GM19324 (cell line): ENCODE measurements around the gene EXOSC9.

Source experiments
- ATAC-seq: cut with Tn5 transposase; IDR thresholded peaks from one replicate; pipeline ENCODE4 v1.9.1; 2021; ENCODE audit warnings: mild to moderate bottlenecking, moderate library complexity; ENCODE audit not compliant: unreplicated experiment, low FRiP score

EXOSC9 gene

DNA sequence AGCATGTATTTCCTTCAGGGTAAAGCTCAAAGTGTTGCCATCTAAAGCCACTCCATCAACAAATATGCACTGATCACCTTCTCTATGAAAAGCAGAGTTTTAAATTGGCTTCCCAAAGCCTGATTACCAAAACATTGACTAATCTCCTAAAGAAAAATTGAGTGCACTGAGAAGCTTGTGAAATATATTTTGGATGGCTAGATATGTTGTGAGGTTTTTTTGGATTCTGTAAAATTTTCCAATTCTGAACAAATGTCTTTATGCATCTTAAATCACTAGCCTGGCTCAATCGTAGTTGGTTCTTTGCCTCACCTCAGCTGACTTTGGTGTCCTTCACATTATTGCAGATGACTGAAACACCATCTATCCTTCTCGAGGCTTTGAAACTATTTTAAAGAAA is 14.9 kb upstream of the EXOSC9 start:
- no peak for ATAC-seq

DNA sequence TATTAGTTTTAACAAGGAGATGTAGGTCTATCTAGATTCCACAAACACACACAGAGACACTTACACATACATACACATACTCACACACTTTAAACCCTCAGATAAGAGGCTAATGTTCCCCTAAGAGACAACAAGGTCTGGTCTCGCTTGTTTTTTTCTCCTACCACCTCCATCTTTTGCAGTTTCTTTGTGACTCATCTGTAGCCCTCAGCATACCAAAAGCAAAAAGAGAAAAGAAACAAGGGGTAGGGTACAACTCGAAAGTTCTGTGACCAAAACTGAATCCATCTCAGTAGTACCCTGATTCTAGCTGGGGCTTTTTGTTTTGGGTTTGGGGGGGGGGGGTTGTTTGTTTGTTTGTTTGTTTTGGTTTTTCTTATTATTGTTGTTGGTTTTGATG is 12.2 kb upstream of the EXOSC9 start:
- ATAC-seq = no peak

DNA sequence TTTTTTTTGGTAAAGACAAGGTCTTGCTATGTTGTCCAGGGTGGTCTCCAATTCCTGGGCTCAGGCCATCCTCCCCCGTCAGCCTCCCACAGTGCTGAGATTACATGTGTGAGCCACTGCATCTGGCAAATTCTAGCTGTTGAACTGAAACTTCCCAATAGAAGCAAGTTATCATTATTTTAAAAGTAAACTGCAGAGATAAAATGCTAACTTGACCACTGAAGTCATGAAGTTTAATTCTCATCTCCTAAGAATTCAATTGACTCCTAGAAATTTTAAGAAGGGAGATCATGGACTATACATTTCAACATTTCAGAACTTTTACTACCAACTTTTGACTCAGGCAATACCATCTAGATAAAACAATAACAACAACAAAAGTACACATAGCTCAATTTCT is 11.7 kb upstream of the EXOSC9 start:
- ATAC-seq = no peak

DNA sequence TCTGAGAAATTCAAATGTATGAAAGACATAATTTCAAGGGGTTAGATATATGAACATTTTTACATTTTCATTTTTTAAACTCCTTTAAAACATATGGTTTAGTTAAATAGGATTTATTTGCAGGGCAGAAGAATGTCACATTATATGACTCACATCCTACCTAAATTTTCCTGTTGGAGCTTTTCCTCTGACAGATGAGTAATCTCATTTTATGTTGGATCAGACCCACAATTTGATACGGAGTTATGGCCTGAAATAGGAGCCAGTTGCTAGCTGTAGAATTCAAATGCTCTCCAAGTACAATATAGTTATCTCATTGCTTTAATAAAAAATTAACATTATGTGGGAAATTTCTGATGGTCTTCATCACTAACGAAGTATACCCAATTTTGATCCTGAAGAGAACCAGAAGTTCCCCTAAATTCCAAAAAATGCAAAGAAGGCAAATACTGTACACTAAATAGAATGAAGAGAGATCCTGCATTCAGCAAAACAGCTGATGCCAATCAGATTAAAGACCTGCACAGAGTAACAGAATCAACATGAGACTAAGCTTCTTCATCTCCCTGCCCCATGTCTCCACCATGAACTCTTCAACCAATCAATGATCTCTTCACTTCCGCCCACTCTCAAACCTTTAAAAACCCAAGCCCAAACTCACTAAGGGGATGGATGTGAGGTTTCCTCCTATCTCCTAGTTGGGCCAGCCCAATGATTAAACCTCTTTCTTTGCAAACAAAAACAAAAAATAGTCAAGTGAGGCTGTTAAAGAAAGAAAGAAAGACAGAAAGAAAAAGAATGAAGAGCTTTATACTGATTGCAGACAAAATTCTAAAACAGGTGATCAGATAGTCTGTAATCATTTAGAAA is 10.9 kb upstream of the EXOSC9 start:
- ATAC-seq = no peak

DNA sequence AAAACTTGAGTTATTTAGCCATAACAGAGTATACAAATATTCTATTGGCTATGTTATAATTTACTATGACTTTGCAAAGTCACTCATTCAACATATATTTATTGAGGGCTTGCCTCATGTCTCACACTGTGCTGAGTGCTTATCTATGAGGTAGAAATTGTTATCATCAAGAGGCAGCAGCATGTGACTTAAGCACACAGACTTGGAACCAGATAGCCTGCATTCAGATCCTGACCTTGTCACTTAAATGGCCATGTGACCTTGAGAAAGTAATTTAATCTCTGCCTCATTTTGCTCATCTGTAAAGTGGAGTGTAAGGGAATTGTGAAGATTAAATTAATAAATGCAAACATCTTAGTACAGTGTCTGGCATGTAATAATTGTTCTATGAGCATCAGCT is 10.1 kb upstream of the EXOSC9 start:
- ATAC-seq = no peak

DNA sequence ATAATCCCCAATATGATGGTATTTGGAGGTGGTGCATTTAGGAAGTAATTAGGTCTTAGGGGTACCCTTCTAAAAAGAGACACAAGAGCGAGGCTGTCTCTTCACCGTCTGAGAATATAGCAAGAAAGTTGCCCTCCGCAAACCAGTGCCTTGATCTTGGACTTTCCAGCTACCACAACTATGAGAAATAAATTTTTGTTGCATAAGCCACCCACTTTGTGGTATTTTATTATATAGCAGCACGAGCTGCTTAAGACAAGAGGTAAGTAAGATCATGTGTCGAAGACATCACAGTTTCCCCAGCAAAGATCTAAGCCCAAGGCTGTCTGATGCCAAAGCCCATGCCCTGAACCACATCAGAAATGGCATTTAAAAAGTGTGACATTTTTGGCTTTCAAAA is 9.6 kb upstream of the EXOSC9 start:
- no peak for ATAC-seq

DNA sequence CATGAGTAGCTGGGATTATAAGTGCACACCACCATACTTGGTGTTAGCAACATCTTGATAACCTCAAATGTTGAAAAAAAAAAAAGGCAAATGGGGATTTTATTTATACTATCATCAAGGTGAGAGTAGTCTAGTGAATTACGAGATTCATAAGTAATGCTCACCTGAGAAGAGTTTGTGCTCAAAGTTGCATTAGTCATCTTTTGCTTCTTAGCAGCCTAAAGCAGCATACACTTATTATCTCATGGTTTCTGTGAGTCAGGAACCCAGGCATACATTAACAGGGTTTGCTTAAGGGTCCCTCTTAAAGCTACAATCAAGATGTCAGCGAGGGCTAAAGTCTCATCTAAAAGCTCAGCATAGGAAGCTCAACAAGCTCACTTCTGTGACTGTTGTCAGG is 8.2 kb upstream of the EXOSC9 start:
- ATAC-seq = no peak

DNA sequence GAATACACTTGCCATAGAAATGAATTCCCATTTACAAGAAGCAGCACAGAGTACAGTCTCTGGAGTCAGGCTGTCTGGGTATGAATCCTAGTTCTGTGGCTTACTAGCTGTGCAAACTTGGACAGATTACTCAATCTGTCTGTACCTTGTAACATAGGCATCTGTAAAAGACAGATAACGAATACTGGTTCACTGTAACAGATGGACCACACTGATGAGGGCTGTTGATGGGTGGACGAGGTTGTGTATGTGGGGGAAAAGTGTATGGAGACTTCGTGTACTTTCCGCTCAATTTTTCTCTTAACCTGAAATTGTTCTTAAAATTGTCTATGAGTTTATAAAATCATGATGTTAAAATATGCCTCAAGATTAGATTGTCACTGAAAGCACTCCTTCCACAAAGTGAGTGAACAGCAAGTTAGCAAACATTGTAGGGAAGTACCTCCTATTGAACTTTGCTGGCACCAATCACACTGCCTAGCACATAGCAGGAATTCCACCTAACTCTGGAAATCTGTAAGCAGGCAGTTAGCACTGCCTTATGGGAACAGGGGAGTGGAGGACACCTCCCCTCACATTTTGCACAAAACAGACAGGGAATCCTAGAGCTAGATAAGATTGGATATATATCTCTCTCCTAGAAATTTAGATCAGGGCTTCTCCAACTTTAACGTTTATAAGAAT is 6.5 kb upstream of the EXOSC9 start:
- ATAC-seq = no peak

DNA sequence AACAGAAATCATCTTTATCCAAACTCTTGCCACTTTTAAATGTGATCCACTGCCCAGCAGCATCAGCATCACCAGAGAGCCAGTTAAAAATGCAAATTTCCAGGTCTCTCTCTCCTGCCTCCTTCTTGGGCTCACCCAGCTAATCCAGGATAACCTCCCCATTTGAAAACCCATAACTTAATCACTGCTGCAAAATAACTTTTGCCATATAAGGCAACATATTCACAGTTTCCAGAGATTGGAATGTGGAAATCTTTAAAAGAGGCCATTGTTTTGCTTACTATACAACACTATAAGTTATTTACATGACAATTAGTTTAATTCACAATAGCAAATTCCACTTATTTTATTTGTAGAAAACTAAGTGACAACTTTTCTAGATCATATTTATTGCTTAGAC is 4.8 kb upstream of the EXOSC9 start:
- no peak for ATAC-seq

DNA sequence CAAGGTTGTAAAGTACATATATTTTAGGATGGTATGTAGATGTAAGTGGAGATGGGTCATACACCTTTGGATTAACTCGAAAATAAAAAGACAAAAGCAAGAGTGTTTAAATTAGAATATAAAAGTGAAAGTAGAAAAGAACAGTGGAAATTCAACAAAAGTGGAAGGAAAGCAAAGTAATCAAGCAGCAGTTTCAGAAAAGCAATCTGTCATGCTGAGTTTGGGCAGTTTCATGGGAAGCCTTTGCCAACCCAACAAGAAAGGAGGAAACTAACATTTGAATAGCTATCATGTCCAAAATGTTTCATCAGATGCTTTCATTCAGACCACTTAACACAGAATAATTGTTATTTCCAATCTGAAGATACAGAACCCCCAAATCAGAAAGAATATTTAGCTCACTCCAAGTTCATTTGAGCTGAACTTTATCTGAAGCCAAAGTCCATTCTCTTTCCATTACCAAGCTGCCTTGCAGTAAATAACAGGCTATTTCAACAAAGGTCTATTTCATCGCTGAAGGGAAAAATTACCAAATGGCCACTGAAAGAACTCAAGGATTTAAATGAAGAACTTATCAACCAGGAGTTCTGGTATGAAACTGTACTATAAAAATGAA is 1.8 kb upstream of the EXOSC9 start:
- no peak for ATAC-seq

DNA sequence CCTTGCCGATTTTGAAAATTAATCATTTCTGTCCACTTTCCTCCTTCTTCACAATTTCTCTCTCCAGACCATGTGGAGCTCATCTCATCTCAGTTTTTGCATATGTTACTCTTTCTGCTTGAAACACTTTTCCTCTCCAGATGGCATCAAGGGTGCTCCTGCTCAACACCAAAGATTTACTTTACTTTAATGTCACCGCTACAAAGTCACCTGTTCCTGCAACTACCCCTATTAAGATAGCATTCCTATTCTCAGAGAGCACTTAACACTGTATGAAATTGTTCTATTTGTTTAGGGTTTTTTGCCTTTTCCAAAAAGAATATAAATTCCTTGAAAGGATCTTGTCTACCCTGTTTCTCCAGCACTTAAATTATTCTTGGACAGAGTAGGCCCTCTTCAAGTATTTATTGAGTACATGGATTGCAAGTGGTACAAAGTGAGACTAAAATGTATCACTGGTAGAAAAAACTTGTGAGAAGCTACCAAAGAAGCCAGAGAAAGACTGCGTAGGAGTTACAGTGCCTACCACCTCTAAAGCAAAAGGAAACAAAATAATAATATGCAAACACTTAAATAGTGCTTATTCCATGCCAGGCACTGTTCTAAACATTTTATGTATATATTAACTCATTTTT is 1.1 kb upstream of the EXOSC9 start:
- no peak for ATAC-seq

DNA sequence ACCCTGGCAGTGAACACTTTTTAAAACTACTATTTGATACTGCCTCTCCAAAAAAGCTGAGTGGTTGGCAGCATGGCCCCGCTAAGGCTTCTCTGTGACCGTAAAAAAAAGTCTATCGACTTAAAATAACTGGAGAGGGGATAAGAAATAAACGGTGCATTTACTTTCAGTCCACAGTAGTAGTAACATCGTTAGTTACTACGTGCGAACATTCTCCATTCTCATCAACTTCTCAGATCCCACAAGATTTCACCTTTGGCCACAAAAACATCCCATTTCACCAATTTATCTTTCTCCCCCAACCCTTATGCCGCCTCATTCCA is 524 bp upstream of the EXOSC9 start:
- ATAC-seq = peak; percentile 37

DNA sequence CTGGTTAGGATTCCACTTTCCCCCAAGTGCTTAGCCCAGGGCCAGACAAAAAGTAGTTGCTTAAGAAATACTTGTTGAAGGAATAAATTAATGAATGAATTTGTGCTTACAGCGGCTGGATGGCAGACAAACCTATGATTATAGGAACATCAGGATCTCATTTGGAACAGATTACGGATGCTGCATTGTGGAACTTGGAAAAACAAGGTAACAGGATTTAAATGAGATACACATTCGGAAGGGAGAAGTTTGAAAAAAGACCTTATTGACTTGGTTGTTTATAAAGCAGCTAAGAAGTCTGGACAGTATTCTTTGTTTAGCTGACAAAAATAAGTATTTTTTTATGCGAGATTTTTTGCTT is 572 bp downstream of the EXOSC9 start:
- no peak for ATAC-seq

DNA sequence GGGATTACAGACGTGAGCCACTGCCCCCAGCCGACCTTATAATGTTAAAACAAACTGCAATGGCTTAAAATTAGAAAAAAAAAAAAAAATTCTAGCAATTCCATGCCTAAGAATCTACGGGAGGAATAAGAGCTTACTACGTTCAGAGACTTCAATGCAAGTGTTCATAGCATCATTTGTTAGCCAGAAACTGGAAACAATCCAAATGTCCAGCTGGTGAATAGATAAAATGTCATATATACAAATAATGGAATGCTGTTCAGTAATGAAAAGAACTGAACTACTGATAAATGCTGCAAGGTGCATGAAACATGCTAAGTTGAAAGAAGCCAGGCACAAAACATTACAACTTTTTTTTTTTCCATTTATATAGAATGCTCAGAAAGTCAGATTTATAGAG is 5.3 kb downstream of the EXOSC9 start:
- ATAC-seq = no peak

DNA sequence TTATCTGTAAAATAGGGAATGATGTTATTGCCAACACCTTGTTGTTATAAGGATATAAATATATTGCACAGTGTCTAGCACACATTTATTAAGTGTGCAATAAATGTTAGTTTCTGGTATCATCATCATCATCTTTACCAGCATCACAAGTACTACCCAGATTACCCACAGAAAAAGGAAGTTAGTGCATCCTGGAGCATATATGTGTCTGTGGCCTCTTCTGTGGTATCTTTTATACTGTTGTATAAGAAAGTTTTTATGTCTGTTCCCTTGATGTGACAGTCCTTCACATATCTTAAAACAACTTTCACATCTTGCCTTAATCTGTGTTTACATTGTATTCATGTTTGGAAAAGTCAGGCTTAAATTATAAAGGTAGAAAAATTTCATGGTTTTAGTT is 10.0 kb downstream of the EXOSC9 start:
- no peak for ATAC-seq

DNA sequence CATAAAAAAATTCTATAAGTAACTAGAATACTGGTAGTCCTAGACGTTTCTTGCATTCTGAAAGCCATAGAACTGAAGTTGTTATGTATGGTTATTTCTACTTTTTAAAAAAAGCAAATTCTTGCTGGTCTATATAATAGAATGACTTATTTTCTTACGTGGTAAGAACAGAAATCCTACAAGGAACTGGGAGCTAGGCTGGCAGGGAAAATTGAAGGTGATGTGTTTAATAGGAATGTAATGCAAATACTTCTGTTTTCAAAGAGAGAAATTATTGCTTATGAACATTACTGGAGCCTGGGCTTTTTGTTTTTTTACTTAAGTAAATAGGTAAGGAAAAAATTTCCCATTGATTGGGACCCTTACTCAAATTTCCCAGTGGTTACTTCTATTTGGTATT is 13.6 kb downstream of the EXOSC9 start:
- no peak for ATAC-seq

DNA sequence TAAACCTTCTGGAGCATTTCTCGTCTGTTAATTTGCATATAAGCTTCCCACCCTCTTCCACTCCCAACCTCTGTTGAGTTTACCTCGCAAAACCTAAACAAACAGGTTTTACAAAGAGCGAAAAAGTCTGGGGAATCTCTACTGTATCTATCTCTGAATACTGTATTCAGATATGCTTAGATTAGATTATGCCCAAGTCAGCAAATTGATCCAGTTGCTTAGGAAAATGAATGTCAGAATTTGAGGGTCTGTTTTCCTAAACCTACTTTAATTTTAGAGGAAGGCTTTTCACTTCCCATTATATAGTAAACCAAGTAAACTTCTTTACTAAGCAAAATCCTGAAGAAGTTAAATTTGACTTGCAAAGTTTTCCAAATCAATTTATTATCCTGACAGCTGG is 15.9 kb downstream of the EXOSC9 start:
- ATAC-seq = no peak

DNA sequence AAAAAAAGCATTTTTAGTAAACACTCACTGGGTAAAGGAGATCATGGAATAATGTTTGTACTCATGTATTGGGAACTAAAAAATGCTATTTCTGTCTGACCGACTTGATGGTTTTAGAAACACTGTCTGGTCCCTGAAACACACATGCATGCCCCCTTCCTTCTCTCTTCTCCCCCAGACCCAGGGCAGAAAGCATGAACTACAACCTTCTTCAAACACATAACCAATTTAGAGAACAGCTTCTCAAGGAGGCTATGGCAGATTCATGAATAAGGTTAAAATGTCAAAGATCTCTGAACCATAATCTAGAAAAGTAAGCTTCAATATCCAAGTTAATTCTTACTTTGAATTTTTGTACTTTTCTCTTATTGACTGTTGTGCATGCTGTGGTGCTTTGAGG is 16.6 kb downstream of the EXOSC9 start:
- ATAC-seq = no peak

DNA sequence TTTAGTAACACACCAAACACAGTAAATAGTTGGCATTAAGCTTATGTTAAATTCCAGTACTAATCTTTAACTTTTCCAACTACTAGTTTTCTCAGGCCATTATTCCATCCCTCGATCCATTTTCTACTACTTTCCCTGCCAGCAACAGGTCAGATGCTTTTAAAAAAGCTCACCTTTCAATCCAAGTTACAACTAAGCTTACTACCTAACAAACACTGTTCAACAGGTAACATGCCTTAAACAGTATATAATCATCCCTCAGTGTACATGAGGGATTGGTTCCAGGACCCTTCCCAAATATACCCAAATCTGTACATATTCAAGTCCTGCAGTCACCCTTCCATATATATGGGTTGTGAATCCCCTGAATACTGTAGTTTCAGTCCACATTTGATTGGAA is 17.1 kb downstream of the EXOSC9 start:
- no peak for ATAC-seq

DNA sequence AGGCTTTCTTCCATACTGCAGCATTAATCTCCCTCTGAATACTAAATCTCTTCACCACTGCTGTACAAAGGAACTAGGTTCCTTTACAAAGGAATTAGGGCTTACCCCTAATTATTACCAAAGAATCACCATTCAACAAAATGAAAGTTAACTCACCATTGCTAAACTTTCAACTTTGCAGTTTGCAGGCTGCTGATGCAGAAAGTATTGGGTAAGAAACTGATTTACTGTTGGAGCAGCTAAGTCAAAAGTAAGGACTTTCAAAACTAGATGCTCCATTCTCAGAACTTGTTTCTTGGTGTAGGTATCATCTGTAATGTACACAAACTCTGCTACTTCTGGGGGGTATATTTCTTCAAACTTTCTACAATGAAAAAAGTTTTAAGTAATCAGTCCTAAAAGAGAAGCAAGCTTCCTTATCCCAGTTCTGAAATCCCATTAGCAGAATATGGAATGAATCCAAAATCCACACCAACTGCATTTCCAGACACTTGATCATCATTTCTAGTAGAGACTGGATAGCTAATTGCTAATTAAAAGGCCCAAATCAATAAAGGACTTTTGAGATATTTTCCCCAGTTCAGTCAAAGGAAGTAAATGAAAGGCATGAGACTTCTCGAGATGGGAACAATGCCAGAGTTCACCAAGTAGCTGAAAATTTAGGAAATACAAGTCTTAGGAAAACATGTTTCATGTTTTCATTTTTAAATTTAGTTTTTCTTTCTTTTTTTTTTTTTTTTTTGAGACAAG is 18.3 kb downstream of the EXOSC9 start:
- no peak for ATAC-seq

DNA sequence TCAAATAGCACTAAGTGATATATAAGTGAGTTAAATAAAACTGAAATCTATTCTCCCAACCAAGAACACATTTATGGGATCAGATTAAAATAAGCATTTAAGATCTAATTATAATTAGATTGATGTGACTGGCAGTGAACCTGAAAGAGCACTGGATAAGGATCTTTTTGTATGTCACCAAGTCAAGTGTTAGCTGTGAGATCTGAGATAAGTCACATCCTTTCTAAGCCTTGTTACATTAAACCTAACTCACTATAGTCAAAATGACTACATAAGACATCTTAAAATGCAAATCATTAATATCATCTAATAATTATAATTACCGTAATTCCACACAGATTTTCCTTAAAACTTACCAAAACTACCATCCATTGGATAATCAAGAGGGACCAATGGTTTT is 20.9 kb downstream of the EXOSC9 start:
- ATAC-seq = no peak
